ENCODE results near the gene KMT2E. TPM values are rescaled to one million over a fixed set of nuclear protein-coding genes. Genes with fewer than 3 reads are reported as not detected.

KMT2E gene
- total RNA-seq, 1 experiment from 2014 or later, result 52.3 TPM

DNA sequence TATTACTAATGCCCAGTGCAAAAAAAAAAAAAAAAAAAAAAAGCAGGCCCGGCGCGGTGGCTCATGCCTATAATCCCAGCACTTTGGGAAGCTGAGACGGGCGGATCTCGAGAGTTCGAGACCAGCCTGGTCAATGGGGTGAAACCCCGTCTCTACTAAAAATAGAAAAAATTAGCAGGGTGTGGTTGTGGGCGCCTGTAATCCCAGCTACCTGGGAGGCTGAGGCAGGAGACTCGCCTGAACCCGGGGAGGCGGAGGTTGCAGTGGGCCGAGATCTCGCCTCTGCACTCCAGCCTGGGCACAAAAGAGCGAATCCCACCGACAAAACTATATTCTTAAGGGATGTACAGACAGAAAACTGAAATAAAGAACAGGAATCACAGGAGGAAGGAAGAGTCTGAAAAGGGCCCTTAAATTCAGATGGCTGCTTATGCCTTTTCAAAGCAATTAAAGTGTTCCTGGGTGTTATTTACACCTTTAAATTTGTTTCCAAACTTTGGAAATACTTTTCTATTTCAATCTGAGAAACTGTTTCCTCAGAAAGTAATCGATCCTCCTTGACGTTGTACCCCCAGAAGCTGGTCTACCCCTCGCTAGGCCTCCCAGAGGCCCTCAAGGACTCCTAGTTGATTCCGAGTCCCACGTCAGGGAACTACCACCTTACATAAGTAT lies 2.0 kb upstream of the KMT2E start (continued):
- TF ChIP-seq, protein P1, sequence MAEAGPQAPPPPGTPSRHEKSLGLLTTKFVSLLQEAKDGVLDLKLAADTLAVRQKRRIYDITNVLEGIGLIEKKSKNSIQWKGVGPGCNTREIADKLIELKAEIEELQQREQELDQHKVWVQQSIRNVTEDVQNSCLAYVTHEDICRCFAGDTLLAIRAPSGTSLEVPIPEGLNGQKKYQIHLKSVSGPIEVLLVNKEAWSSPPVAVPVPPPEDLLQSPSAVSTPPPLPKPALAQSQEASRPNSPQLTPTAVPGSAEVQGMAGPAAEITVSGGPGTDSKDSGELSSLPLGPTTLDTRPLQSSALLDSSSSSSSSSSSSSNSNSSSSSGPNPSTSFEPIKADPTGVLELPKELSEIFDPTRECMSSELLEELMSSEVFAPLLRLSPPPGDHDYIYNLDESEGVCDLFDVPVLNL (CRISPR knock-in tag; IDR thresholded peaks at IDR 0.05; ENCODE audit: borderline replicate concordance, low read depth), result no peak
- no peak for TF ChIP-seq ZNF219 (CRISPR knock-in tag; IDR thresholded peaks at IDR 0.05; ENCODE audit: borderline replicate concordance)
- TF ChIP-seq, protein P2, sequence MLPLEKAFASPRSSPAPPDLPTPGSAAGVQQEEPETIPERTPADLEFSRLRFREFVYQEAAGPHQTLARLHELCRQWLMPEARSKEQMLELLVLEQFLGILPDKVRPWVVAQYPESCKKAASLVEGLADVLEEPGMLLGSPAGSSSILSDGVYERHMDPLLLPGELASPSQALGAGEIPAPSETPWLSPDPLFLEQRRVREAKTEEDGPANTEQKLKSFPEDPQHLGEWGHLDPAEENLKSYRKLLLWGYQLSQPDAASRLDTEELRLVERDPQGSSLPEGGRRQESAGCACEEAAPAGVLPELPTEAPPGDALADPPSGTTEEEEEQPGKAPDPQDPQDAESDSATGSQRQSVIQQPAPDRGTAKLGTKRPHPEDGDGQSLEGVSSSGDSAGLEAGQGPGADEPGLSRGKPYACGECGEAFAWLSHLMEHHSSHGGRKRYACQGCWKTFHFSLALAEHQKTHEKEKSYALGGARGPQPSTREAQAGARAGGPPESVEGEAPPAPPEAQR (CRISPR knock-in tag; IDR thresholded peaks at IDR 0.05), result no peak
- no peak for TF ChIP-seq NR1H2 (CRISPR knock-in tag; IDR thresholded peaks at IDR 0.05)
- no peak for TF ChIP-seq MXD4 (CRISPR knock-in tag; IDR thresholded peaks at IDR 0.05; ENCODE audit: borderline replicate concordance)
- TF ChIP-seq ZNF232 (CRISPR knock-in tag; IDR thresholded peaks at IDR 0.05), result no peak
- TF ChIP-seq, protein P3, sequence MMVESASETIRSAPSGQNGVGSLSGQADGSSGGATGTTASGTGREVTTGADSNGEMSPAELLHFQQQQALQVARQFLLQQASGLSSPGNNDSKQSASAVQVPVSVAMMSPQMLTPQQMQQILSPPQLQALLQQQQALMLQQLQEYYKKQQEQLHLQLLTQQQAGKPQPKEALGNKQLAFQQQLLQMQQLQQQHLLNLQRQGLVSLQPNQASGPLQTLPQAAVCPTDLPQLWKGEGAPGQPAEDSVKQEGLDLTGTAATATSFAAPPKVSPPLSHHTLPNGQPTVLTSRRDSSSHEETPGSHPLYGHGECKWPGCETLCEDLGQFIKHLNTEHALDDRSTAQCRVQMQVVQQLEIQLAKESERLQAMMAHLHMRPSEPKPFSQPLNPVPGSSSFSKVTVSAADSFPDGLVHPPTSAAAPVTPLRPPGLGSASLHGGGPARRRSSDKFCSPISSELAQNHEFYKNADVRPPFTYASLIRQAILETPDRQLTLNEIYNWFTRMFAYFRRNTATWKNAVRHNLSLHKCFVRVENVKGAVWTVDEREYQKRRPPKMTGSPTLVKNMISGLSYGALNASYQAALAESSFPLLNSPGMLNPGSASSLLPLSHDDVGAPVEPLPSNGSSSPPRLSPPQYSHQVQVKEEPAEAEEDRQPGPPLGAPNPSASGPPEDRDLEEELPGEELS (CRISPR knock-in tag; IDR thresholded peaks at IDR 0.05), result no peak
- TF ChIP-seq OVOL2 (CRISPR knock-in tag; IDR thresholded peaks at IDR 0.05; ENCODE audit: borderline replicate concordance), result no peak
- TF ChIP-seq ETV6 (CRISPR knock-in tag; IDR thresholded peaks at IDR 0.05), result no peak

DNA sequence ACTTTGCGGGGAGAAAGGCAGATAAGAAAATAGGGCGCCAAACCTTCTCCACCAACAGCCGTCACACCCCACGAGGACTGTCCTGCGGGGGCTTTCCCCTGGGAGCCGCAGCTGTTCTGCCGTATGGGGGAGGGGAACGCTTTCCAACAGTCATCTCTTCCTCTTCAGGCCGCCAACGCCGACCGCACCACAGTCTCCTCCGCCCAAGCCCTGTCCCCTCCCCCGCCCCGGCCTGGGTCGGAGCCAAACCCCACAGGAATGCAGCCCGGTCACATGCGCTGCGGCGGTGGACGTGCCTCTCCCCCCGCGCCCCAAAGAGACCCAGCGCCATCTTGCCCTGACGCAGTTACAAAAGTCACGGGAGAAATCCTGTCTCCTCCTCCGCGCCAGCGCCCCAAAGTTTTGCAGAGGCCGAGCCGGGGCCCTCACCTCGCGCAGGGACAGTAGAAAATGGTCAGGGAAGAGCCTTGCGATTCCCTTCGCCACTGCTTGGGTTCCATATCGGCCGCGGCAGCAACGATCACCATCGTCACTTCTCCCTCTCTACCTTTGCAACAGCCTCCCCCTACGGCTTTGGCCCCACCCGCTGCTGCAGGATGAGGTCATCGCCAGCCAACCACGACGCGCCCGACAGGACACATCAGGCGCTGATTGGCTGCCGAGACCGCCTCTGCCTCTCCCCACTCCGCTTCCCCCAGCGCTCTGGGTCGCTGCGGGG lies 1.3 kb upstream of the KMT2E start:
- Mint-ChIP-seq H3K9me3 (no peaks in the 10 kb centered on the region), H3K4me3 (peak overlapping the region; percentile 99), H3K27me3 (ENCODE audit: low read depth) (no peaks in the 10 kb centered on the region), H3K36me3 (peaks cover 28% of the 10 kb centered on the region), H3K27ac (peak overlapping the region; percentile 100), H3K4me1 (peaks cover 42% of the 10 kb centered on the region)
- DNase-seq (ENCODE audit: low spot score) (peak; percentile 97), ATAC-seq (peak; percentile 80)
- ChIA-PET POLR2A (interaction anchor here (1.0 to 3.1 kb wide), 8 partner anchors 15 to 569 kb away, joined by 3 to 29 read pairs (median 4); partner anchors contain the start of gene EFCAB10), CTCF (interaction anchor here (0.6 to 2.6 kb wide), 4 partner anchors 26 to 31 kb away, joined by 3 to 12 read pairs (median 6); no protein-coding TSS in a partner anchor)
- TF ChIP-seq, protein P4, sequence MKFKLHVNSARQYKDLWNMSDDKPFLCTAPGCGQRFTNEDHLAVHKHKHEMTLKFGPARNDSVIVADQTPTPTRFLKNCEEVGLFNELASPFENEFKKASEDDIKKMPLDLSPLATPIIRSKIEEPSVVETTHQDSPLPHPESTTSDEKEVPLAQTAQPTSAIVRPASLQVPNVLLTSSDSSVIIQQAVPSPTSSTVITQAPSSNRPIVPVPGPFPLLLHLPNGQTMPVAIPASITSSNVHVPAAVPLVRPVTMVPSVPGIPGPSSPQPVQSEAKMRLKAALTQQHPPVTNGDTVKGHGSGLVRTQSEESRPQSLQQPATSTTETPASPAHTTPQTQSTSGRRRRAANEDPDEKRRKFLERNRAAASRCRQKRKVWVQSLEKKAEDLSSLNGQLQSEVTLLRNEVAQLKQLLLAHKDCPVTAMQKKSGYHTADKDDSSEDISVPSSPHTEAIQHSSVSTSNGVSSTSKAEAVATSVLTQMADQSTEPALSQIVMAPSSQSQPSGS (CRISPR knock-in tag; IDR thresholded peaks at IDR 0.05; ENCODE audit: borderline replicate concordance, low read depth), result peak; percentile 90
- TF ChIP-seq, protein P3 (CRISPR knock-in tag; IDR thresholded peaks at IDR 0.05), result no peak
- TF ChIP-seq ZNF232 (CRISPR knock-in tag; IDR thresholded peaks at IDR 0.05), result peak; percentile 87
- TF ChIP-seq, protein P5, sequence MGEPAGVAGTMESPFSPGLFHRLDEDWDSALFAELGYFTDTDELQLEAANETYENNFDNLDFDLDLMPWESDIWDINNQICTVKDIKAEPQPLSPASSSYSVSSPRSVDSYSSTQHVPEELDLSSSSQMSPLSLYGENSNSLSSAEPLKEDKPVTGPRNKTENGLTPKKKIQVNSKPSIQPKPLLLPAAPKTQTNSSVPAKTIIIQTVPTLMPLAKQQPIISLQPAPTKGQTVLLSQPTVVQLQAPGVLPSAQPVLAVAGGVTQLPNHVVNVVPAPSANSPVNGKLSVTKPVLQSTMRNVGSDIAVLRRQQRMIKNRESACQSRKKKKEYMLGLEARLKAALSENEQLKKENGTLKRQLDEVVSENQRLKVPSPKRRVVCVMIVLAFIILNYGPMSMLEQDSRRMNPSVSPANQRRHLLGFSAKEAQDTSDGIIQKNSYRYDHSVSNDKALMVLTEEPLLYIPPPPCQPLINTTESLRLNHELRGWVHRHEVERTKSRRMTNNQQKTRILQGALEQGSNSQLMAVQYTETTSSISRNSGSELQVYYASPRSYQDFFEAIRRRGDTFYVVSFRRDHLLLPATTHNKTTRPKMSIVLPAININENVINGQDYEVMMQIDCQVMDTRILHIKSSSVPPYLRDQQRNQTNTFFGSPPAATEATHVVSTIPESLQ (CRISPR knock-in tag; IDR thresholded peaks at IDR 0.05), result no peak
- no peak for TF ChIP-seq MXD4 (CRISPR knock-in tag; IDR thresholded peaks at IDR 0.05; ENCODE audit: borderline replicate concordance)
- TF ChIP-seq, protein P6, sequence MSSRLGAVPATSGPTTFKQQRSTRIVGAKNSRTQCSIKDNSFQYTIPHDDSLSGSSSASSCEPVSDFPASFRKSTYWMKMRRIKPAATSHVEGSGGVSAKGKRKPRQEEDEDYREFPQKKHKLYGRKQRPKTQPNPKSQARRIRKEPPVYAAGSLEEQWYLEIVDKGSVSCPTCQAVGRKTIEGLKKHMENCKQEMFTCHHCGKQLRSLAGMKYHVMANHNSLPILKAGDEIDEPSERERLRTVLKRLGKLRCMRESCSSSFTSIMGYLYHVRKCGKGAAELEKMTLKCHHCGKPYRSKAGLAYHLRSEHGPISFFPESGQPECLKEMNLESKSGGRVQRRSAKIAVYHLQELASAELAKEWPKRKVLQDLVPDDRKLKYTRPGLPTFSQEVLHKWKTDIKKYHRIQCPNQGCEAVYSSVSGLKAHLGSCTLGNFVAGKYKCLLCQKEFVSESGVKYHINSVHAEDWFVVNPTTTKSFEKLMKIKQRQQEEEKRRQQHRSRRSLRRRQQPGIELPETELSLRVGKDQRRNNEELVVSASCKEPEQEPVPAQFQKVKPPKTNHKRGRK (CRISPR knock-in tag; IDR thresholded peaks at IDR 0.05; ENCODE audit: borderline replicate concordance), result no peak
- TF ChIP-seq, protein P7, sequence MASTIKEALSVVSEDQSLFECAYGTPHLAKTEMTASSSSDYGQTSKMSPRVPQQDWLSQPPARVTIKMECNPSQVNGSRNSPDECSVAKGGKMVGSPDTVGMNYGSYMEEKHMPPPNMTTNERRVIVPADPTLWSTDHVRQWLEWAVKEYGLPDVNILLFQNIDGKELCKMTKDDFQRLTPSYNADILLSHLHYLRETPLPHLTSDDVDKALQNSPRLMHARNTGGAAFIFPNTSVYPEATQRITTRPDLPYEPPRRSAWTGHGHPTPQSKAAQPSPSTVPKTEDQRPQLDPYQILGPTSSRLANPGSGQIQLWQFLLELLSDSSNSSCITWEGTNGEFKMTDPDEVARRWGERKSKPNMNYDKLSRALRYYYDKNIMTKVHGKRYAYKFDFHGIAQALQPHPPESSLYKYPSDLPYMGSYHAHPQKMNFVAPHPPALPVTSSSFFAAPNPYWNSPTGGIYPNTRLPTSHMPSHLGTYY (CRISPR knock-in tag; IDR thresholded peaks at IDR 0.05), result 0 out of 2 replicates have a peak, but pooled peaks have one; percentile 46
- no peak for TF ChIP-seq HMGA2 (CRISPR knock-in tag; IDR thresholded peaks at IDR 0.05)
- TF ChIP-seq, protein P8, sequence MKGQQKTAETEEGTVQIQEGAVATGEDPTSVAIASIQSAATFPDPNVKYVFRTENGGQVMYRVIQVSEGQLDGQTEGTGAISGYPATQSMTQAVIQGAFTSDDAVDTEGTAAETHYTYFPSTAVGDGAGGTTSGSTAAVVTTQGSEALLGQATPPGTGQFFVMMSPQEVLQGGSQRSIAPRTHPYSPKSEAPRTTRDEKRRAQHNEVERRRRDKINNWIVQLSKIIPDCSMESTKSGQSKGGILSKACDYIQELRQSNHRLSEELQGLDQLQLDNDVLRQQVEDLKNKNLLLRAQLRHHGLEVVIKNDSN (CRISPR knock-in tag; IDR thresholded peaks at IDR 0.05), result peak; percentile 93
- TF ChIP-seq CREB1 (CRISPR knock-in tag; IDR thresholded peaks at IDR 0.05), result peak; percentile 56; the same call in 1 of the 2 replicates
- peak; percentile 75; the same call in 1 of the 2 replicates for TF ChIP-seq ZNF416 (CRISPR knock-in tag; IDR thresholded peaks at IDR 0.05)
- TF ChIP-seq ZNF263 (CRISPR knock-in tag; IDR thresholded peaks at IDR 0.05; ENCODE audit: low read depth), result no peak
